Tibial nerve (tissue), 4 donors: Measurements from ENCODE around the gene MITF. TPM values are rescaled to one million over a fixed set of nuclear protein-coding genes. Genes with fewer than 3 reads are reported as not detected.

Source experiments
- DNase-seq, 2 donors: peaks; one replicate each; pipeline ENCODE4 v3.0.0-alpha.2; 2019; ENCODE audit warnings: low spot score in 2 of 2
- H3K27ac ChIP-seq, 4 donors: fragments of 200-600 bp; sonication (generic) in 3 of 4; one replicate each; pipeline ENCODE4 v1.5.1; 2017 to 2019; ENCODE audit warnings: mild to moderate bottlenecking in 1 of 4
- H3K27me3 ChIP-seq, 2 donors: fragments of 200-600 bp; sonication (generic) in 1 of 2; one replicate each; pipeline versions ENCODE4 v1.5.1 to v1.6.0; 2017 to 2019
- H3K36me3 ChIP-seq, 3 donors: fragments of 200-600 bp; sonication (generic); one replicate each; pipeline ENCODE4 v1.5.1; 2018 to 2019
- H3K4me1 ChIP-seq, 4 donors: fragments of 200-600 bp; sonication (generic) in 3 of 4; one replicate each; pipeline ENCODE4 v1.5.1; 2017 to 2019
- H3K4me3 ChIP-seq, 4 donors: fragments of 200-600 bp; sonication (generic) in 3 of 4; one replicate each; pipeline ENCODE4 v1.5.1; 2017 to 2019; ENCODE audit warnings: mild to moderate bottlenecking in 1 of 4, moderate library complexity in 1 of 4
- H3K9me3 ChIP-seq, 4 donors: fragments of 200-600 bp; sonication (generic) in 3 of 4; one replicate each; pipeline ENCODE4 v1.5.1; 2017 to 2019
- CTCF ChIP-seq, 5 experiments: fragments of 200-600 bp in 3 of 5; fragments of 450-650 bp in 2 of 5; sonication (generic) in 3 of 5; IDR thresholded peaks; one replicate each; pipeline ENCODE4 v1.5.1; 2016 to 2019; ENCODE audit warnings: antibody characterized with exemption in 5 of 5, mild to moderate bottlenecking in 3 of 5, moderate library complexity in 2 of 5
- EP300 ChIP-seq, 2 donors: sonication (generic); formaldehyde crosslinking; IDR thresholded peaks; one replicate each; pipeline ENCODE4 v1.6.1; 2017; ENCODE audit warnings: antibody characterized with exemption in 2 of 2, mild to moderate bottlenecking in 1 of 2
- POLR2A ChIP-seq, 2 donors: fragments of 450-650 bp; IDR thresholded peaks; one replicate each; pipeline ENCODE4 v1.6.1; 2017; ENCODE audit warnings: antibody characterized with exemption in 2 of 2, mild to moderate bottlenecking in 2 of 2, moderate library complexity in 2 of 2
- WGBS, 2 donors: methylation state at CpG; one replicate each; pipeline ENCODE4 v1.1.5; 2018; 5-methylcytosine and 5-hydroxymethylcytosine counted together
- total RNA-seq, 4 donors: library from RNA; depleted of rRNA; stranded (reverse); fragments of >200 nt; gene quantifications; one replicate each; pipeline ENCODE4 v1.1.0, GENCODE V29; 2016

The MITF gene
- total RNA-seq, 4 donors from 2014 or later = 10.3 to 26.9 (median 15.5) TPM

GRCh38 chr3:69743975-69744906, 5.0 kb downstream of the MITF start:
- Histone ChIP-seq H3K9me3 (no peaks in the 10 kb centered on the region), H3K27ac (no peak overlapping the region), H3K4me3 (no peak overlapping the region), H3K4me1 (peaks cover 0 to 61% (median 21%) of the 10 kb centered on the region in 4 donors), H3K27me3 (no peaks in the 10 kb centered on the region), H3K36me3 (no peaks in the 10 kb centered on the region)
- 91 to 95% methylated on average over 8 of the region's 8 CpGs for WGBS, 2 donors
- no peak for TF ChIP-seq CTCF (IDR thresholded peaks at IDR 0.05)
- no peak for DNase-seq

GRCh38 chr3:69745505-69745904, 6.2 kb downstream of the MITF start:
- Histone ChIP-seq H3K9me3 (no peaks in the 10 kb centered on the region), H3K4me1 (peaks cover 0 to 59% (median 23%) of the 10 kb centered on the region in 4 donors), H3K4me3 (no peak overlapping the region), H3K27me3 (no peaks in the 10 kb centered on the region), H3K36me3 (no peaks in the 10 kb centered on the region), H3K27ac (peak overlapping the region in 2 of 4 donors; percentile 70 to 88)
- WGBS, 2 donors = 93 to 96% methylated on average over 2 of the region's 2 CpGs
- TF ChIP-seq EP300 (IDR thresholded peaks at IDR 0.05) = no peak
- TF ChIP-seq POLR2A (IDR thresholded peaks at IDR 0.05) = no peak
- TF ChIP-seq CTCF (IDR thresholded peaks at IDR 0.05) = no peak
- no peak for DNase-seq

- no peaks in the 10 kb centered on the region for H3K9me3 ChIP-seq
- H3K27ac ChIP-seq = peak overlapping the region in 2 of 4 donors; percentile 70 to 88
- H3K4me1 ChIP-seq = peaks cover 0 to 57% (median 23%) of the 10 kb centered on the region in 4 donors
- peak overlapping the region in 1 of 4 donors; percentile 5 for H3K4me3 ChIP-seq
- TF ChIP-seq EP300 (IDR thresholded peaks at IDR 0.05) = peak; percentile 56 to 76
- no peak for TF ChIP-seq POLR2A (IDR thresholded peaks at IDR 0.05)
- H3K27me3 ChIP-seq = no peaks in the 10 kb centered on the region
- no peaks in the 10 kb centered on the region for H3K36me3 ChIP-seq
- WGBS, 2 donors = 52 to 53% methylated on average over 2 of the region's 2 CpGs
- peak in 1 of 2 donors; percentile 44 for DNase-seq
Measured at GRCh38 chr3:69746119-69746518, 6.9 kb downstream of the MITF start.

- H3K27ac ChIP-seq = peak overlapping the region in 2 of 4 donors; percentile 70 to 88
- 66 to 77% methylated on average over 2 of the region's 2 CpGs for WGBS, 2 donors
Measured at GRCh38 chr3:69747511-69748258, 8.4 kb downstream of the MITF start.

More at GRCh38 chr3:69747511-69748258, 8.4 kb downstream of the MITF start:
- no peak overlapping the region for H3K4me3 ChIP-seq
- TF ChIP-seq EP300 (IDR thresholded peaks at IDR 0.05) (peak in 1 of 2 donors; percentile 61), POLR2A (IDR thresholded peaks at IDR 0.05) (no peak), CTCF (IDR thresholded peaks at IDR 0.05) (no peak)
- H3K36me3 ChIP-seq = peaks cover 0 to under 1% (median 0%) of the 10 kb centered on the region in 3 donors
- no peaks in the 10 kb centered on the region for H3K27me3 ChIP-seq
- peaks cover 0 to 64% (median 28%) of the 10 kb centered on the region in 4 donors for H3K4me1 ChIP-seq
- H3K9me3 ChIP-seq = peaks cover 0 to 8% (median 0%) of the 10 kb centered on the region in 4 donors
- DNase-seq = no peak
